Lower leg skin (tissue), 3 donors: ENCODE measurements around the gene IDI2.

Experiments used
- POLR2A ChIP-seq, 2 donors: fragments of 450-650 bp; IDR thresholded peaks; one replicate each; pipeline ENCODE4 v1.6.1; 2016 to 2017; ENCODE audit warnings: antibody characterized with exemption in 2 of 2, mild to moderate bottlenecking in 1 of 2, moderate library complexity in 1 of 2
- TF ChIP-seq, protein P1 (sequence below), 3 donors: fragments of 450-650 bp; IDR thresholded peaks; one replicate each; pipeline ENCODE4 v1.5.1; 2016; ENCODE audit warnings: antibody characterized with exemption in 3 of 3, mild to moderate bottlenecking in 3 of 3, moderate library complexity in 2 of 3

DNA sequence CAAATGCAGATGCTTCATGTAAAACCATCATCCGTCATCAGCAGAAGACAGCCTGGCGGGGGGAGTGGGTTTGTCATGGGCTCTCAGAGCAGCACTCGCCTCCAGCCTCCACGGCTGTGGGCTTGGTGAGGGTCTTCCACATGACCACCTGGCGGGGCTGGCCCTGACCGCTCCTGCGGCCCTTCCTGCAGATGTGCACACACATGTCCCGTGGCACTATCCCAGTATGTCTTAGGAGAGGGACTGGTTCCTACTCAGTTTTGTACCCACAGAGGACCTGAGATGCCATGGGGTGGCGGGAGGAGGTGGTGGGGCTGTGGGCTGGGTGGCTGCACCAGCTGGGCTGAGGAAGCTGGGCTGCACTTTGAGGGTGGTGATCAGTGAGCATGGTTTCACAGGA, 4.7 kb downstream of the IDI2 start:
- TF ChIP-seq, protein P1, sequence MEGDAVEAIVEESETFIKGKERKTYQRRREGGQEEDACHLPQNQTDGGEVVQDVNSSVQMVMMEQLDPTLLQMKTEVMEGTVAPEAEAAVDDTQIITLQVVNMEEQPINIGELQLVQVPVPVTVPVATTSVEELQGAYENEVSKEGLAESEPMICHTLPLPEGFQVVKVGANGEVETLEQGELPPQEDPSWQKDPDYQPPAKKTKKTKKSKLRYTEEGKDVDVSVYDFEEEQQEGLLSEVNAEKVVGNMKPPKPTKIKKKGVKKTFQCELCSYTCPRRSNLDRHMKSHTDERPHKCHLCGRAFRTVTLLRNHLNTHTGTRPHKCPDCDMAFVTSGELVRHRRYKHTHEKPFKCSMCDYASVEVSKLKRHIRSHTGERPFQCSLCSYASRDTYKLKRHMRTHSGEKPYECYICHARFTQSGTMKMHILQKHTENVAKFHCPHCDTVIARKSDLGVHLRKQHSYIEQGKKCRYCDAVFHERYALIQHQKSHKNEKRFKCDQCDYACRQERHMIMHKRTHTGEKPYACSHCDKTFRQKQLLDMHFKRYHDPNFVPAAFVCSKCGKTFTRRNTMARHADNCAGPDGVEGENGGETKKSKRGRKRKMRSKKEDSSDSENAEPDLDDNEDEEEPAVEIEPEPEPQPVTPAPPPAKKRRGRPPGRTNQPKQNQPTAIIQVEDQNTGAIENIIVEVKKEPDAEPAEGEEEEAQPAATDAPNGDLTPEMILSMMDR (IDR thresholded peaks at IDR 0.05): no peak
- no peak for TF ChIP-seq POLR2A (IDR thresholded peaks at IDR 0.05)
